Measurements from ENCODE around the gene USP24.

The USP24 gene

DNA sequence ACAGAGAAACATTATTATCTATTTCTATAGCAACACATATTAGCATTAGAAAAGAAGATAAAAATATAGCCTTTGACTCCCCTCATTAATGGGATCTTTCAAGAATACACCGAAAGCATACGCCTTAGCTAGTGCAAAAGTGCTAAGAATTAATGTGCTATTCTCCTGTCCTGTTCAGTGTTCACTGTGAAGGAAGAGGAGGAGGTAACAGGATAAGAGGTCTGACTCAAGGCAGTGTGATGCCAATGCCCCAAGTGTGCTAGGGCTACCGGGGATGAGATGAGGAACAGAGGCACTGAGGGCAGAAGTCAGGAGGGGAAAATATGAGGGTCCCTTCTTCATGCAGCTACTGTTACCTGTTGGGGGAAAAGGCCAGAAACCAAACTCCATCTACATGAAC, 43.5 kb downstream of the USP24 start:
- TF ChIP-seq POLR2AphosphoS5 (IDR thresholded peaks at IDR 0.05; ENCODE audit: borderline replicate concordance, low read depth, low read length) (no peak), EZH2 (IDR thresholded peaks at IDR 0.05) (no peak), FOXP2 (optimal IDR thresholded peaks at IDR 0.05; ENCODE audit: control extremely low read depth, extremely low read length, insufficient read depth) (no peak)
- peaks cover 27% of the 10 kb centered on the region; the same call in 1 of the 2 replicates for H3K36me3 ChIP-seq (ENCODE audit: insufficient read depth, low read length)

DNA sequence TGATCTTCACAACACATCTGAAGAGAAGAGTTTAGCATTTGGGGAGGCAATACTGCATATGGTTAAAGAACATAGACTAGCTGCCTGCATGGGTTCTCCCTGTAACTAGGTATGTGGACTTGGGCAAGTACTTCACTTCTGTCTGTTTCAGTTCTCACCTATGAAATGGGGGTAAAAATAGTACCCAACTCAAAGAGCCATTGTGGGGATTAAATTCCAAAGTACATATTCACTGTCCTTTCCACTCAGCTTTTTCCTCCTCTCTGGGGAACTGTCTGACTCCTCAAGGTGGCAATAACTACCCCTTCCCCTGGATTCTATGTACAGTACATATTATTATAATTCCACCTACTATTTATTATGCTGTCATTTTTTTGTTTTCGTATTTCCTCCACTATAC, 44.7 kb downstream of the USP24 start:
- Histone ChIP-seq H3K27ac (no peak overlapping the region), H3K9me3 (ENCODE audit: low read depth, low read length) (no peaks in the 10 kb centered on the region), H3K9ac (ENCODE audit: insufficient read length) (no peak overlapping the region), H3K4me3 (no peak overlapping the region), H3K36me3 (ENCODE audit: insufficient read depth, low read length) (peaks cover 34% of the 10 kb centered on the region; the same call in 1 of the 2 replicates)
- TF ChIP-seq EZH2 (IDR thresholded peaks at IDR 0.05) = no peak
- TF ChIP-seq POLR2AphosphoS5 (IDR thresholded peaks at IDR 0.05; ENCODE audit: borderline replicate concordance, low read depth, low read length) = no peak
- no peak for TF ChIP-seq FOXP2 (optimal IDR thresholded peaks at IDR 0.05; ENCODE audit: control extremely low read depth, extremely low read length, insufficient read depth)
- DNase-seq (ENCODE audit: low read depth, low spot score) = no peak

More for the DNA sequence above, 43.5 kb downstream of the USP24 start:
- no peak for DNase-seq (ENCODE audit: low read depth, low spot score)
- Histone ChIP-seq H3K9me3 (ENCODE audit: low read depth, low read length) (no peaks in the 10 kb centered on the region), H3K27ac (no peak overlapping the region), H3K4me3 (no peak overlapping the region), H3K9ac (ENCODE audit: insufficient read length) (no peak overlapping the region)

DNA sequence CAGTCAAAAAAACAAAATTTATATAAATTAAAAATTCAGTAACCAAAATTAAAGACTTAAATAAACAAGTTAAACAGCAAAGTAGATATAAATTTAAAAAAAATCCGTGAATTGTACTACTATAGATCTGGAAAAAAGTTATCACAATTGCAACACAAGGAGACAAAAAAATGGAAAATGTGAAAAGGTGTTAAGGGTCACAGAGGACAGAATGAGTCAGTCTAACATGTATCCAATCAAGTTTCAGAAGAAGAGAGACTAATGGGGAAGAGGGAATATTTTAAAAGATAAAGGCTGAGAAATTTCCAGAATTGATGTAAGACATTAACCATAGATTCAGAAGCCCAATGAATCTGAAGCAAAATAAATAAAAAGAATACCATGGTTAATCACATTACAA, 46.0 kb downstream of the USP24 start:
- no peak for TF ChIP-seq FOXP2 (optimal IDR thresholded peaks at IDR 0.05; ENCODE audit: control extremely low read depth, extremely low read length, insufficient read depth)
- TF ChIP-seq EZH2 (IDR thresholded peaks at IDR 0.05) = no peak
- TF ChIP-seq POLR2AphosphoS5 (IDR thresholded peaks at IDR 0.05; ENCODE audit: borderline replicate concordance, low read depth, low read length) = no peak
- H3K4me3 ChIP-seq = no peak overlapping the region
- no peaks in the 10 kb centered on the region for H3K9me3 ChIP-seq (ENCODE audit: low read depth, low read length)
- no peak overlapping the region for H3K27ac ChIP-seq
- H3K36me3 ChIP-seq (ENCODE audit: insufficient read depth, low read length) = peaks cover 46% of the 10 kb centered on the region; the same call in 1 of the 2 replicates
- no peak for DNase-seq (ENCODE audit: low read depth, low spot score)
- no peak overlapping the region for H3K9ac ChIP-seq (ENCODE audit: insufficient read length)

DNA sequence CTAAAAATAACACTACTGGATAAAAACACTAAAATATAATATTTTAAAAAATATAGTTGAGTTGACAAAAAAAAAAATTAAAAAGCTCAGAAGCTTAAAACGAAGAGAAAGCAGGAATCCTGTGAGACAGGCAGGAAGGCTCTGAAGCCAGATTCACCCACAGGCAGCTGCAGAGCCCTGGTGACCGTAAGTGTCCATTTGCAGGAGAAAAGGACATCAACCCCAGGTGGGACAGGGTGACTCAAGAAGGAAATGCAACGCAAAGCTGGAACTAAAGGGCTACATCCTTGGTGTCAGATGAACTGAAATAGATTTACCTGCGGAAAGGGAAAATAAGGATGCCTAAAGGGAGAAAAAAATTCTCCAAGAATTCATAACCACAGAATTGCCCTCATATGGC, 46.8 kb downstream of the USP24 start:
- no peak overlapping the region for H3K27ac ChIP-seq
- H3K9me3 ChIP-seq (ENCODE audit: low read depth, low read length) = no peaks in the 10 kb centered on the region
- no peak overlapping the region for H3K9ac ChIP-seq (ENCODE audit: insufficient read length)
- no peak for TF ChIP-seq POLR2AphosphoS5 (IDR thresholded peaks at IDR 0.05; ENCODE audit: borderline replicate concordance, low read depth, low read length)
- TF ChIP-seq EZH2 (IDR thresholded peaks at IDR 0.05) = no peak
- no peak for TF ChIP-seq FOXP2 (optimal IDR thresholded peaks at IDR 0.05; ENCODE audit: control extremely low read depth, extremely low read length, insufficient read depth)
- no peak overlapping the region for H3K4me3 ChIP-seq
- peaks cover 49% of the 10 kb centered on the region; the same call in 1 of the 2 replicates for H3K36me3 ChIP-seq (ENCODE audit: insufficient read depth, low read length)
- no peak for DNase-seq (ENCODE audit: low read depth, low spot score)

DNA sequence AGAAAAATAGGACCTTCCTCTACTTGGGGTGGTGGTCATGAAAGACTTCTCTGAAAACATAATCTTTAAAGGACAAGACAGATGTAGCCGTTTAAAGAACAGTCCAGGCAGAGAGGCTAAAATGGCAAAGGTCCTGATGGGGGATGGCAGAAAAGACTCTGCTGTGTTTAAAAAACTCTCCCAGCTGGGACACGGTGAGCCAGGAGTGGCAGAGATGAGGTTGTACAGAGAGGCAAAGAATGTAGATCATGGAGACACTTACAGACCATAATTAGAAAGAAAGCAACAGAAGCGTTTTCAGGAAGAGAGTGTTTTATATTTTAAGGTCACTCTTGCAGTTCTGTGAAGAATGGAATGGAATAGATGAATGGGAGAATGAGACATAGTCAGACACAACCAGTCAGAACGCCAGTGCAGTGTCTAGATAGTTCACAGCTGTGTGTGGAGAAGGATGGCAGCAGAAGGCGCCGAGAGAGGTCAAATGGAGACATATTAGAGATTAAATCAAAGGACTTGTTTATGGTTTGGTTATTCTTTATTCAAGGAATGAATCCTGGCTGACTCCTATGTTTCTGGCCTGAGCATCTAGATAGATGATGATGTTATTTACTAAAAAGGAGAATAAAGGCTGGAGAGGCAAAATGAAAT, 47.8 kb downstream of the USP24 start:
- H3K36me3 ChIP-seq (ENCODE audit: insufficient read depth, low read length) = peaks cover 49% of the 10 kb centered on the region; the same call in 1 of the 2 replicates
- no peak overlapping the region for H3K27ac ChIP-seq
- H3K9me3 ChIP-seq (ENCODE audit: low read depth, low read length) = no peaks in the 10 kb centered on the region

DNA sequence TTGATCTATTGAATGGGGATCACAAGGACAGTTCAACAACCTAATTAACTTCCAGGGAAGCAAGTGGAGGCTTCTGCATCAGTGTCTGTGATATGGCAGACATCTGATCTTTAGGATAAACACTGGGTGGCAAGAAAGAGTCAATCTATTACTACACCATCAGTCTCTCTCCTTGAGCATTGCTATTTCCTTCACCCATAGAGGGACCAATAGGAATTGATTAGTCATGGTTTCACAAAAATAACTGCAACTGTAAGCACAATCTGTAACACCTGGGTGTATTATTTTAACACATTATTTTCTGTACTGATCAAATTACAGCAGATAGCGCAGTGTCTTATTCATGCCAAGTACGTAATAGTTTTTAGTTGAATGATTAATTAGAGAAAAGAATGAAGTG, 50.3 kb downstream of the USP24 start:
- H3K36me3 ChIP-seq (ENCODE audit: insufficient read depth, low read length) = peaks cover 44% of the 10 kb centered on the region
- no peak overlapping the region for H3K4me3 ChIP-seq
- no peak for DNase-seq (ENCODE audit: low read depth, low spot score)
- H3K27ac ChIP-seq = no peak overlapping the region
- no peak overlapping the region for H3K9ac ChIP-seq (ENCODE audit: insufficient read length)
- TF ChIP-seq EZH2 (IDR thresholded peaks at IDR 0.05) (no peak), POLR2AphosphoS5 (IDR thresholded peaks at IDR 0.05; ENCODE audit: borderline replicate concordance, low read depth, low read length) (no peak), FOXP2 (optimal IDR thresholded peaks at IDR 0.05; ENCODE audit: control extremely low read depth, extremely low read length, insufficient read depth) (no peak)
- H3K9me3 ChIP-seq (ENCODE audit: low read depth, low read length) = no peaks in the 10 kb centered on the region

More for the DNA sequence above, 47.8 kb downstream of the USP24 start:
- Histone ChIP-seq H3K4me3 (no peak overlapping the region), H3K9ac (ENCODE audit: insufficient read length) (no peak overlapping the region)
- no peak for DNase-seq (ENCODE audit: low read depth, low spot score)
- TF ChIP-seq POLR2AphosphoS5 (IDR thresholded peaks at IDR 0.05; ENCODE audit: borderline replicate concordance, low read depth, low read length) (no peak), EZH2 (IDR thresholded peaks at IDR 0.05) (no peak), FOXP2 (optimal IDR thresholded peaks at IDR 0.05; ENCODE audit: control extremely low read depth, extremely low read length, insufficient read depth) (no peak)

DNA sequence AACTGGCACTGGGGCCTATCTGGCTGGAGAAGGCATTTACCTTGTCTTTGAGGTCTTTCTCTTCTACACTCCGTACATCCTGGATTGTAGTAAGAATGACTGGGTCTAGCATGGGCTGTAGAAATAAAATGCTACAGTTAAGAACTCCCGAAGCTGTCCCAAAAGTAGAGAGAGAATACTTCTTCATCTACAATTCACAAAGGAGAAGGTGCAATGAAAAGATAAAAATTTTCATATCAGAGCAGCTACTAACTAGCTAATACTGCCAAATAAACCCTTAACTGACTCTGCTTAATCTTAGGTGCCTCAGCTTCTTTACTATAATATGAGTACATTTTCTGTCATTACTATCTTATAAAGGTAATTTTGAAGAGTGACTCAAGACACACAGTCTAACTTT, 55.6 kb downstream of the USP24 start:
- no peak overlapping the region for H3K9ac ChIP-seq (ENCODE audit: insufficient read length)
- TF ChIP-seq EZH2 (IDR thresholded peaks at IDR 0.05) = no peak
- TF ChIP-seq FOXP2 (optimal IDR thresholded peaks at IDR 0.05; ENCODE audit: control extremely low read depth, extremely low read length, insufficient read depth) = no peak
- TF ChIP-seq POLR2AphosphoS5 (IDR thresholded peaks at IDR 0.05; ENCODE audit: borderline replicate concordance, low read depth, low read length) = no peak
- DNase-seq (ENCODE audit: low read depth, low spot score) = no peak
- H3K9me3 ChIP-seq (ENCODE audit: low read depth, low read length) = no peaks in the 10 kb centered on the region
- peaks cover 51% of the 10 kb centered on the region for H3K36me3 ChIP-seq (ENCODE audit: insufficient read depth, low read length)
- no peak overlapping the region for H3K27ac ChIP-seq
- no peak overlapping the region for H3K4me3 ChIP-seq

DNA sequence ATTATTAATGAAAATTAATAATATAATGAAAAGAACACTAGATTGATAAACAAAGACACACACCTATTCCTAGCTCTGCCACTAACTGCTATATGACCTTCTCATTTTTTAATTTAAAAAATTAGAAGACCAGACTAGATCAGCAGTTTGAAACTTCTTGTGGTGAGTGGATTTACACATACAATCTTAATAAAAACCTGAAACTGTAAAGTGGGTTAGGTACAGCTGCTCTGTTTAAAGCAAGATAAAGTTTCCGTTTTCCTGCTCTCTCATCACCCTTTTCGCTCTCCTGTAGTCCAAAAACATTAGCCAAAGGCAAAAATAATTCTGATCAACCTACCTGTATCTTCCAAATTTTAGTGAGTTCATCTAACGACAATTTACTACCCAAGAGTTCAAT, 58.6 kb downstream of the USP24 start:
- no peak for TF ChIP-seq EZH2 (IDR thresholded peaks at IDR 0.05)
- TF ChIP-seq POLR2AphosphoS5 (IDR thresholded peaks at IDR 0.05; ENCODE audit: borderline replicate concordance, low read depth, low read length) = no peak
- TF ChIP-seq FOXP2 (optimal IDR thresholded peaks at IDR 0.05; ENCODE audit: control extremely low read depth, extremely low read length, insufficient read depth) = no peak
- no peak overlapping the region for H3K27ac ChIP-seq
- DNase-seq (ENCODE audit: low read depth, low spot score) = no peak
- no peak overlapping the region for H3K4me3 ChIP-seq
- no peak overlapping the region for H3K9ac ChIP-seq (ENCODE audit: insufficient read length)
- H3K36me3 ChIP-seq (ENCODE audit: insufficient read depth, low read length) = peaks cover 66% of the 10 kb centered on the region
- H3K9me3 ChIP-seq (ENCODE audit: low read depth, low read length) = no peaks in the 10 kb centered on the region

DNA sequence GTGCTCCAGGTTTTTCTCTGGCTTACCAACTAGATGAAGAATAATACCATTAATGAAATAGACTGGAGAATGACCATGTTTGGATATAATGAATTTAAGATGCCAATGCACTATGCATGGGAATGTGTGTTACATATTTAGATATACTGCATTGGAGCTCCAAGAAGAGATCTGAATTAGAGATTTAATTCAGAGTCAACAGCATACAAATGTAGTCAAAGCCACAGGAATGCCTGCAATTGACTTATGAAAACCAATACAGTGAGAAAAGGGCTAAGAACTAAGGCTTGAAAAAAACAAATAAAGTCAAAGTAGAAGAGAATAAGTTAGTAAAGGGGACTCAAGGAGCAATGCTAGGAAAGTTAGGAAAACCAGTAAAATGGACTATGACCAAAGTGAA, 59.1 kb downstream of the USP24 start:
- DNase-seq (ENCODE audit: low read depth, low spot score) = no peak
- peaks cover 66% of the 10 kb centered on the region for H3K36me3 ChIP-seq (ENCODE audit: insufficient read depth, low read length)
- H3K4me3 ChIP-seq = no peak overlapping the region
- TF ChIP-seq POLR2AphosphoS5 (IDR thresholded peaks at IDR 0.05; ENCODE audit: borderline replicate concordance, low read depth, low read length) (no peak), EZH2 (IDR thresholded peaks at IDR 0.05) (no peak), FOXP2 (optimal IDR thresholded peaks at IDR 0.05; ENCODE audit: control extremely low read depth, extremely low read length, insufficient read depth) (no peak)
- H3K27ac ChIP-seq = no peak overlapping the region
- no peak overlapping the region for H3K9ac ChIP-seq (ENCODE audit: insufficient read length)
- no peaks in the 10 kb centered on the region for H3K9me3 ChIP-seq (ENCODE audit: low read depth, low read length)

All from SK-N-MC (cell line).